Stimulated activated CD4-positive, alpha-beta T cell treated with anti-CD3 and anti-CD28 coated beads, Interleukin-4, amount 100 ng/mL, for 24 hours (primary cell): Measurements from ENCODE around the gene GRB10.
A peak's percentile ranks its signal among the peaks of the same experiment; 100 is the strongest.

Experiments
- DNase-seq: peaks from one replicate; pipeline ENCODE4 v3.0.0-alpha.2; 2020

Gene GRB10

DNA sequence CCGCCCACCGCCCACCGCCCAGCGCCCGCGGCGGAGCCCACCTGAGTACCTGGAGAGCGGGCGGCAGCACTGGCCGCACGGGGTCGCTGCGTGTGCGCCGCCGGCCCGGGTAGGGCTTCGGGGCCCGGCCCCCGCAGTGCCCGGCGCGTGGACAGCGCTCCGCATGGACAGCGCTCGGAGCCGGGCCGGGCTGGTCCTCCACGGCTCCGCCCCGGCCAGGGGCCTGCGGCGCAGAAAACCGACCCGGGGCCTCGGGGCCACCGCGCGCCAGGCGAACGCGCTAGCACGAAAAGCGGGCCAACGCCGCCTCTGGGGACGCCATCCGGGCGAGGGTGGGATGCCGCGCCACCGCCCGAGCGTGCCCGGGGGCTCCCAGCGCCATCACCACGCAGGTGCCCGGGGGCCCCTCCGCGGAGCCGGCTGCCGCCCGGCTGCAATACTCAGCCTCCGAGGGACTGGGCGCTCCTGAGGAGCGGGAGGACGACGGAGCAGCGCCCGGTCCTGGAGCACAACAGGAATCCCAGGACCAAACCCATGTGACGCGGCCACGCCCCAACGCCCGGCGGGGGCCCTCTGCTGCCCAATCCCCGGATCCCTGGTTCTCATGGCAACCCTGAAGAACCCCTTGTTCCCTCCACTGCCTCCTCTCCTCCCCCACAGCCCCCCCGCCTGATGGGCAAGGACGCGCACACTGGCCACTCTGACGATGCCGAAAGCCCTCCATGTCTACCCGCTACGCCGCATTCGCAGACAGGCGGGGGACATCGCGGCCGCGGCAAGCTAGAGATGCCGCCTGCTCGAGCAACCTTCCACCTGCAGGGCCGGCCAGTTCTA is at the start of gene GRB10:
TSS of gene GRB10 (minus strand) at position 522 of the 834 bp plus-strand sequence. CDS start 50,574 bp downstream, outside the sequence.
- no peak for DNase-seq

DNA sequence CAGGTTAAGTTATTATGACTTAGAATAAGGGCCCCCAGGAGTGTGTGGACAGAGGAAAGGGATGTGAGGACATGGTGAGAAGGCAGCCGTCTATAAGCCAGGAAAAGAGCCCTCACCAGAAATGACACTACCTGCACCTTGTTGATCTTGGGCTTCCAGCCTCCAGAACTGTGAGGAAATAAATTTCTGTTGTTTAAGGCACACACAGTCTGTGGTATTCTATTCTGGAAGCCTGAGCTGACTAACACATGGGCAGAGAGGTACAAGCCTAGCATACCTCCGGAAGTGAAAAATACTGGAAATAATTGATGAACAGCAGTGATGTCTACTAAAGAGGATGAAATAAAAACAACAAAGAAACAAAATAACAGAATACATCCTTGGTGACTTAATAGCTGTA is 46.1 kb upstream of the GRB10 start:
- DNase-seq, result no peak

DNA sequence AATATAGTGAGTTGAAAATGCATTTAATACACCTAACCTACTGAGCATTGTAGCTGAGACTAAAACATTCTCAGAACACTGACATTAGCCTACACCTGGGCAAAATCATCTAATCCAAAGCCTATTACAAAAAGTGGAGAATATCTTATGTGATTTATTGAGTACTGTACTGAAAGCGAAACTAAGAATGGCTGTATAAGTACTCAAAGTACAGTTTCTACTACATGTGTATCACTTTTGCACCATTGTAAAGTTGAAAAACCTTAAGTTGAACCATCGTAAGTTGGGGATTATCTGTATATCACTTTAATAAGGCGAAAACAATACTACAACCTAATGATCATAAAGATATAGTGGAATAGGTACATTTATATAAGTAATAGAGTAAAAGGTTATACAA is 45.4 kb upstream of the GRB10 start:
- no peak for DNase-seq

DNA sequence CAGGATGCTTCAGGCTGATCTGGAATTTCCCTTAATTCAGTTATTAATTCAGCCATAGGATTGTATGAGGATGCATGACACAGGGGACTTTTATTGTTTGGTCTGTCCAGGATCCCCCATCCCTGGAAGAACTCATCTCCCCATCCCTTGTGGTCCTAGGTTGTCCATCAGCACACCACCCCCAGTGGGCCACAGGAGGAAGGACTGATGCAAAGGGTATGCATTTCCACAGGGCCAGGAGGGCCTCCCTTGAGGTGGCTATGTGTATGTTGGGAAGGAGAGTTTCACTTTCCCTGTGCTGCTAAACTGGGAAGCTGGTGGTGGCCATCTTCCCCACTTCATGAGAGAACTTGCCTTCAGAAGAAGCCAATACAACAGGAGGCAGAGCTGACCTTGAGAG is 44.6 kb upstream of the GRB10 start:
- no peak for DNase-seq

DNA sequence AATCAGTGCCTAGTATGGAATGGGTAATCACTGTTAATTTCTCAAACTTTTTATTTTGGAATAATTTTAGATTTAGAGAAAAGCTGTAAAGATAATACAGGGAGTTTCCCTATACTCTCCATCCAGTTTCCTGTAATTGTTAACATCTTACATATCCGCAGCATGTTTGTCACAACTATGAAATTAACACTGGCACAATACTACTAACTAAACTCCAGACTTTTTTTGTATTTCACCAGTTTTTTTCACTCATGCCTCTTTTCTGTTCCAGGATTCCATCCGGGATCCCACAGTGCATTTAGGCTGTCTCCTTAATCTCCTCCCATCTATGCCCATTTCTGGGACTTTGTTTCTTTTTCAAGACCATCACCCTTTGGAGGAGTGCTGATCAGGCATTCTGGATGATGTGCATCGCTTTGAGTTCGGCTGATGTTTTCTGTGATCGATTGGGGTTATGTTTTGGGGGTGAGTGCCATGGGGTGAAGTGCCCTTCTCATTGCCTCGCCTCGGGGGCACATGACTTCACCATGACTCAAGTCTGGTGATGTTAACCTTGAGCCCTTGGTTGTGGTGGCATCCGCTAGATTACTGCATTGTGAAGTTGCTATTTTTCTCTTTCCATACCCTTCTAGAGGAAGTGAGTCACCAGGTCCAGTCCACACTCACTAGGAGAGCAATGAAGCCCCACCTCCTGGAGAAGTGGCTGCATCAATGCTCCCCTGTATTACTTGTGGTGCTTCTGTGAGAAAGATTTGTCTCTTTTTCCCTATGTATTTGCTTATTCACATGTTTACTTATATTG is 43.9 kb upstream of the GRB10 start:
- peak; percentile 15 for DNase-seq

DNA sequence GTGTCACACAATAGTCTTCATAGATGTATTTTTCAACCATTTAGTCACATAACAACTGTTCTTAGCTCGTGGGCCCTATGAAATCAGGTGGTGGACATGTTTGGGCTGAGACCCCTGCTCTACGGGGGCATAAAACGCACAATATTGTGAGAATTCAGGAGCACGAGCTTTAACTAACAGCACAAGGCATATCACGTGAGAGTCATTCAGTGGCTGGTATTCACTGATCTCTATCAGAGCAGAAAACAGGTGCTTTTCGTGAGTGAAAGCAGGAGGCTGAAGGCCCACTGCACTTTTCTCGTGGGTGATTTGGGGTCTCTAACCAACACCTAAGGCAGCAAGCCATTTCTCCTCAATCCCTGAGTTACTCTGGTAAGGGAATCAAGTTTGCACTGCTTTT is 42.8 kb upstream of the GRB10 start:
- DNase-seq, result no peak

DNA sequence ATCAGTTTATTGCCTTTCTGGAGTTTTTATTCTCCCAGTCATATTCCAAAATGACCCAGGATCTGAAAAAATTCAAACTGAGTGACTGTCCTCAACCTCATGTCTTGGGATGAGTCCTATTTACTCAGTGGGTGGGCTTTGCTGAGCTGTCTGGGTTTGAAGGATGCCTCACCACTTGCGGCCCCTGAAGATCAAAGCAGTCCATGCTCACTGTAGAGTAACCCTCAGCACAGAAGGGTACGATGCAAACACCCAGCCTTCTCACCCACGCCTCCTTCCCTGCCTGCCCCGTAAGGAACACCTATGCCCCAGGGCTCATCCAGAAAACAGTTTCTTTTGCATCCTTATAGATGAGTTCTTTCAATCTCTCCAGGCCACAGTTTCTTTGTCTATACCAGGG is 42.2 kb upstream of the GRB10 start:
- DNase-seq, result no peak

DNA sequence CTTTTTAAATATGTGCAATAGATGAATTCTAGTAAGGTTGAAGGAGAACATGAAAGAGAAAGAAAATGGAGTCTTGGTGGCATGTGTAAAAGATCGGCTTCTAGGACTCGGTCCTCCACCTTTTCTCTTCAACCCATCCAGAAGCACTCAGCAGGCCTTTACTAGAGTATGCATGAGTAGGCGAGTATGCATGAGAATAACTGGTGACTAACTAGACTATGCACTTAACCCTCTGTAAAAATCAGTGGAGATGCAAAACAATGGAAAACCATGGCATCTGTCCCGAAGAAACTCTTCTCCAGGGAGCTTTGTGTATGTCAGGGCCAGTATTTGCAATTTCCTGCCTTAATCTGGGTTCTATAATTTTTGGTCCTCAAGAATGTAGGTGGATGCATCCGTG is 40.0 kb upstream of the GRB10 start:
- DNase-seq, result no peak

DNA sequence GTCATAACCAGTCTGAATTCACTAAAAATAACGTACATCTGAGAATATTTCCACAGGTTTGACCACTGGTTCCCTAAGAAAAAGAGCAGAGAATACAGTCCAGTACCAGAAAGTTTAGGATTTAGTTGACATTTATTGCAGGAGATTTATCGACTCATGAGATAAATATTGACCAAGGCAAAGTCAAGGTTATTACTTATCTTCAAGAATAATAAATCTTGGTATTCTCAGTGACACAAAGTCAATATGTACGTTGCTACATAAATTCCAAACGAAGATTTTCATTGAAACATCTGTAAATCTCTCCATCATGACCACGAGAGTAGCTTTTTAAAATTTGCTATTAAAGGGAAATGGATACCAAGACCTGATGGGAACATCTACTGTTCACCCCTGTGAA is 39.4 kb upstream of the GRB10 start:
- no peak for DNase-seq

DNA sequence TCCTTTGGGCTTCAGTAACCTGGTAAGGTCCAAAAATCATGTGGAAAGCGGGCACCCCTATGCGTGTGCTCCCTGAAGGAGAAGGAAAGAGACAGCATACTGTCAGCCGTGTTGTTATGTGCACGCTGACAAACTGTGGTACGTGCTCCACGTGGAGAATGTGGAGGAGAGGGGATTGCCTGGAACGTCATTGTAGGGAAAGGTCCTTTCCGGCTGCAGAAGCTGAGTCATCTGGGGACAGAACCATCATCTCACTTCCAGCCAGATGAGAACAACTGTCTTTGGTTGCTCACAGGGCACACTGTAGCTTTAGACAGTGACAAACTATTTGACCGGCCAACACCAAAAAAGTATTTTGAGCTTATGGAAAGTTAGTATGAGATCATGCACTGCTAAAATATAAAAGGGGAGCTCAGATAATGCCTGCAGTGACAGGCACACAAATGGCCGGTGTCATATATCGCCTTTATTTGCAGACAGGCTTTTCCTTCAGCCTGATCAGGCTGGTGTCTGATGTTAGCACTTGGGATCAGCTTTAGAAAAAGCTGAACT is 38.8 kb upstream of the GRB10 start:
- DNase-seq, result no peak

DNA sequence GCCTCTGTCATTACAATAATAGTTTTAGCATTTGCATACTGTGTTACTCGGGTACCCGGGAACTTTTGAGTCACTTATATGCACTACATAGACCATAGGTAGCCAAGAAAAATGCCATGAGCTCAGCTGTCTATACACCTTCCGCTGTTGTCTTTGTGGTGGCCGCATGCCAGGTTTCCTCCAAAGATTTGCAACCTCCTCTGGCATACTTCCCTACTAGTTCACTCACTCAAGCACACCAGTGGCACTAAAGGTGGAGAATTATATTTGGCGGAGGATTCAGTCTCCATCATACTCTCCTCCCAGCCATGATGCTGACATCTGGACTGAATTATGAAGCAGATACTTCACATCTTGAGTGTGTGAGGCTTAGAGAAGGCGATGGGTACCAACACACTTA is 35.6 kb upstream of the GRB10 start:
- DNase-seq, result no peak

DNA sequence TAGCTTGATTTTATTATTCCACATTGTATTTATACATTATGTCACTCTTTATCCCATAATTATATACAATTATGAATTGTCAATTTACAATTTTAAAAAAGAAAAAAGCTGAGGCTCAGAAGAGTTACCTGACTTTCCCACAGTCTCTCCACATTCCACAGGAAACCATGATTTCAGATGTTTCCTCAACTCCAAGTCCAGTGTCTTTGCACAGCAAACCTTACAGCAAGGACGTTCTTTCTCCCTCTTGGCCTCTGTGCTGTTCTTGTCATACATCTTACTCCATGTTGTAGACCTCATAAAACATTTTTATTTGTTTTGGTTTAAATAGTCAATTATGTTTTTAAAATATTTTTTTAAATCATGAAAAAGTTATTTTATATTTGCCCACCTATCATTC is 34.9 kb upstream of the GRB10 start:
- DNase-seq, result no peak

DNA sequence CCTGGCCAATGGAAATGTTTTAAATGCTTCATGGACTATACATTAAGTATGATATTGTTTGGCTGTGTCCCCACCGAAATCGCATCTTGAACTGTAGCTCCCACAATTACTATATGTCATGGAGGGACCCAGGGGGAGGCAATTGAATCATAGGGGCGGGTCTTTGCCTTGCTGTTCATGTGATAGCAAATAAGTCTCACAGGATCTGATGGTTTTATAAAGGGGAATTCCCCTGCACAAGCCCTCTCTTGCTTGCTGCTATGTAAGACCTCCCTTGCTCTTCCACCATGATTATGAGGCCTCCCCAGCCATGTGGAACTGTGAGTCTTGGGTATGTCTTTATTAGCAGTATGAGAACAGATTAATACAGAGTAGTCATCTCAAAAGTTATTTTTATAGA is 32.4 kb upstream of the GRB10 start:
- DNase-seq, result no peak

DNA sequence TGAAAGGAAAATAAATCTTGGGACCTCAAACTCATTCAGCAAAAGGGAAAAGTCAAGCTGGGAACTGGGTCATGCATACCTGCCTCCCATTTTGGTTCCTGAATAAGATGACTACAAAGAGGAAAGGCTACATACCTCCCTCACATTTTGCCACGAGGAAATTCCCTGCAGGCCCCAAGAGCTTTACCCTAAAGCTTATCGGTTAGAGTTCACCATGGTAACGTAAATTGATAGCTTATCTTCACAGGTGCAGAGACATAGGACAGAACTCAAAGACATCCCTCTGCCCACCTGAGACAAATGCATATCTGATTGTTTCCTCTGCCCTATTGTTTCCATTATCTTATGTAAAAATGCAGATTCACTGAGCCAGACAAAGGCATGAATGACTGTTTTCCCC is 31.5 kb upstream of the GRB10 start:
- no peak for DNase-seq

DNA sequence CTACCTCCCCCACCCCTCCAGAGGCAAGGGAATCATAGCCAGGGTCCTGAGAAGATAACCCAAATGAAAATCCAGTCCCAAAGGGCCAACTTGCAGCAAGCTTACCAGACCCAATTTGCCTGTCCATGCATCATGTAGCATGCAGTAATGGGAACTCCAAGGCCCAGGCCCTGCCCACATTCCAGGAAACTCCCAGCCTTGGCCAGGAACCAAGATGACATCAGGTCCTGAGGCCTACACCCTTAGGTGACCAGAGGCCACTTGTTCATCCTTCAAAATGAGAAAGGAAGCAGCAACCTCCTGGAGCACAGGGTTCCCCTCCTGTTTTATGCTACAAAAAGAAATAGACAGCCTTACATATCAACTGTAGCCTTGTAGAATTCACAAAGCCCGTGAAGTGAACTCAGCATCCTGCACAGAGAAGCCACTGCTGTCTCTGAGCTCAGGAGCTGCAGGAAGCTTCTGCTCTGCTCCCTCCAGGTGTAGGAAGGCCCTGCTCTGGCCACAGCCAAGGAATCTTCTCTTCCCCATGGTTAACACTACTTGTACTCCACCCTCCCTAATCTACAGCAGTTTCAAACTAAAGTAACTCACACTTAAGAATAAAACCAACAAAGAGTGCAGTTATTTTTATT is 30.3 kb upstream of the GRB10 start:
- DNase-seq, result no peak

DNA sequence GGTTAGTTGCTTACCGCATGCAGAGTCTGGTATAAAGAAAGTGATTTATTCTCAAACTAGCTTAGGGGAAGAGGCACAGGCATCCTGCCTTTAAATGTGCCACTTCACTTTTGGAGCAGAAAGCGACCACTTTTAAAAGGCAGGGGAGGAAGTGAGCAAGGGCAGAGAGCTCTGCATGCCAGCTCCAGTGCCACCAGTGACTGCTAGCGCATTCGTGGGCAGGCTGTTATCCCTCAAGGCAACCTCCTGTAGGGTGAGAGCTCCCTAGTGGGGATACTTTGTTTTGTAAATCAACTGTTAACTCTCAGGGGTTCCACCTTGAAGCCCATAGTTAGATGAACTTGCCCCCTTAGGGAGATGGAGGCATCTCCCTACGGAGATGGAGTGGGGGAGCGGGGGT is 29.4 kb upstream of the GRB10 start:
- DNase-seq, result no peak

DNA sequence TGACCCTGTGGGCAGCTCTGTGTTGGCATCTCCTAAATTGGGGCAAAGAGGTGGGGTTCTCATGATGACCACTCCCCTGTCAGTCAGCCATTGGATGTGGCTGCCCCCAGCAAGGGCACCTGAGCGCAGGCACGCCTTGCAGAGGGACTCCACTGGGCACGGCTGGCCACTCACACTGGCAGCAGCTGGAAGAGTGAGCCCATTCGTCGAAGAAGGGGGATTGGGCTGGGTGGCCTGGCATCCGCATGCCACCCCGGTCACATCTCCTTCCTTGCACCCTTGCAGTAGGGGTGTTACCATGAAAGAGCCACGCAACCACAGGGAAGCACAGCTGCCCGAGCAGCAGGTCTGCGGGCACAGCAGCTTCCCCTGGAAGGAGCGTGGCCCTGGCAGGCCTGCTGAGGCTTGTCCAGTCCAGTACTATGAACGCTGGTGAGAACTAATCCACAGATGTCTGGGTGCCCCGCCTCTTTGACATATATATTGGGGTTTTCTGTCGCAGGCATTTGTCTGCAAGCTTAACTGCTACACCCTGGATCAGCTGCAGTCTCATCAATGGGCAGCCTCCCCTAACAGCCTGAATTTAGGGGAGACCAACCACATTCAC is 25.7 kb upstream of the GRB10 start:
- no peak for DNase-seq

DNA sequence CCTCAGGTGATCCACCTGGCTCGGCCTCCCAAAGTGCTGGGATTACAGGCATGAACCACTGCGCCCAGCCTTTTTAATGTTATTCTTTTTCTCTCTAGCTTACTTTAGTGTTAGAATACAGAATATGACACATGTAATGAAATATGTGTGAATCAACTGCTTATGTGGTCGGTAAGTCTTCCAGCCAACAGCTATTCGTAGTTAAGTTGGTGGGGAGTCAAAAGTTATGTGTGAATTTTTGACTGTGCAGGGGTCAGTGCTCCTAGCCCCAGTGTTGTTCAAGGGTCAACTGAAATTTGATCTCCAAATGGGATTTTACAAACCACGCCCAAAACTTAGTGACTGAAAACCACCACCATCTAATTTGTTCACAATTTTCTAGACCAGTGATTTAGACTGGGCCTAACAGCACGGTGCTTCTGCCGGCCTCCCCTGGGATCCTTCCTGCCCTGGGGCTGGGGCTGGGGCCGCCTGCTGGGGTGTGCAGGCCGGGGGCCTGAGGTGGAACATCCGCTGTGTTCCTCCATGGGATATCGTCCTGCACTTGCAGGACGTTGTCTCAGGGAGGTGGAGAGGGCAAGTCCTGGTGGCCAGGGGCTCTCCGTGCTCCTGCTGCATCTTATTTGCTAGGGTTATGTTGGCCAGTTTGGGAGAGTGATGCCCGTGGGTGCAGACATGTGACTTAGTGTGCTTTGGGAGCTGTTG is 24.5 kb upstream of the GRB10 start:
- no peak for DNase-seq

DNA sequence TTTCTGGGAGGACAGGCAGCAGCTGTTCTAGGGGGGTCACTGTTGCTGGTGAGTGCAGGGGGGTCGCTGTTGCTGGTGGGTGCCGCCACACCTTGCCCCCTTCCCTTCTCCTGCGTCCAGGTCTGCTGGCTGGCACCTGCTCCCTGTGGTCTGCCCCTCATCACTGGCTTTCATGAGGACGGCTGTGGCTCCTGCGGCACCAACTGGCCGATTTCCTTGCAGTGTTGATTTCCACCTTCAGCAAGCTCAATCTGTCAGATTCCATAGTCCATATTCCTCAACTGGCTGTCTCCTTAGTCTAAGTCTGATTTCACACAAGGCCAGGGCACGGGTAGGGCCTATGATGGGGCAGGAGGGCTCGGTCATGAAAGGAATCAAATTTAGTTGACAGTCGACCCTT is 23.4 kb upstream of the GRB10 start:
- DNase-seq, result no peak

DNA sequence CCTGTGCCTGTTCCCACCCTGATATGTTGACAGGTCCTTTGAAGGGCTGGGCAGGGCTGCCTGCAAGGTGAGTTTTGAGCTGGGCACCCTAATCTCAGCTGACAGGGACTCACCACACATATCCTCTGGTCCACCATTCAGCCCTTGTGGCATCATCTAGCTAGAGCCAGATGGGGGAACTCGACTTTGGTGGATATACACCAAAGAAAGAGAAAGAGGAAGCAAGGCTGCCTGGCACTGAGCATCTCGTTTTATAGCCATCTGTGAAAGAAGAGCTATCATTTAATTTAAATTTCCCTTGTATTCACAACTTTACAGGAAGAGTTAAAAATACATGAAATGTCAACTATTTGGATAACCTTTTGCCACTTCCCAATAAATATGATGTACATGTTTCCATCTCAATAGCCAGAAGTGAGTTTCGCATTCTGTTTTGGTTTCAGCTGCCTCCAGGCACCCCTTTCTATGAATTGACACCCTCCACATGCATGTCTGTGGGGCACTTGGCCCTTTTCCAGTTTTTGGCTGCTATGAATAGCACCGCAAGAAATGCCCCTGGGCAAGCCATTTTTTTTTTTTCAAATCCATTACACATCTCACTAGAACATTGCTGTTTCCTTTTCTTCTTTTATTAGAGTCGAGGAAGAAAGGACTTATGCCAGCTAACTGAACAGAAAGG is 22.9 kb upstream of the GRB10 start:
- DNase-seq, result no peak

DNA sequence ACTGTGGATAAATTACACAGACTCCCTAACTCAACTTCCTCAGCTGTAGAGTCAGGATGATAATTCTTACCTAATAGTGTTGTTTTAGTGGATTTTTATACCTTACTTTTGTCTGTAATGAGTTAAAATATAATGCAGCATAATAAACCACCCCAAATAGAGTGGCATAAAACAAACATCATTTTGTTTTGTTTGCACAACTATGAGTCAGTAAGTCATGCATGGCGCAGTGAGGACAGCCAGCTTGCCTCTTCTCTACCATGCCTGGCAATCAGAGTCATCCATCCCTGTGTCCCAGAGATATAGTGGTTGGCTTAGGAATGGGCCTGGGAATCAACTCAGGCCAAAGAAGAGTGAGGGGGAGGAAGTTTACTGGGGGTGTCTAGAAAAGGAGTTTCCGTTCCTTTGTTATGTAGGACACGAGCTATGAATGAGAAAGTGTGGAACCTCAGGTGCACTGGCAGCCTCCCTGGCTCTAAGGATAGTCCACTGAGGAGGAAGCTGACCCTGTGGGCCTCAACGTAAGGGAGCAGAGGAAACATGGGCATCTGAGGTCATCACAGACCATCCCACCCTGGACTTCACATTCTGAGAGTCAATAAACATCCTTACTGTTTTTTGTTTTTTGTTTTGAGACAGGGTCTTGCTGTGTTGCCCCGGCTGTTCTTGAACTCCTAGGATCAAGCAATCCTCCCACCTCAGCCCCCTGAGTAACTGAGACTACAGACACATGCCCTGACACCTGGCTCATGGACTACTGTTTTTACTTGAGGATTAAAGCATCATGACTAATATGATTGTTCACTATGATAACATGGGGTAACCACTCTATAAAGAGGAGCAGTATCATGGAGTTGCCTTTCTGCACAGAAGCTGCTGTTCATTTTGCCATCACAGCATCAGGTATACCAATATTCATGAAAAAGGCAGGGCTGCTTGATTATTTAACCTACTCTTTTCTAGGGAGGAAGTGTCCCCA is 21.0 kb upstream of the GRB10 start:
- no peak for DNase-seq
